ENCODE measurements around the gene CTNNA3.

Gene CTNNA3

DNA sequence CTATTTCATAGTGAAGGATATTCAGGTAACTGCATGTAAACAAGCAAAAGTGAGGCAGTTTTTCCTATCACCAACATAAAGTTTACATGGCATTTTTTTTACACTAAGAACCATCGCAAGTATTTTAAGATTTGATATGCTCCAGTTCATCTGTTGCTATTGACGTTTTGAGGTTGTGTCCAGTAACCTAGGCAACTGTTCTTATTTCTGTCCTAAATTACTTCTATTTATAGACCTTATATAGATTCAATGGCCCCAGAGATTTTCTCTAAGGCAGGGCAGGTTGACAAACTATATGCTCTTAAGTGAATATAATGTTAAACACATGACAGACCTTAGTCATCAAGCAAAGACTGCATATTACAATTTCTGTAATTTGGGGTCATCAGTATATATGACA, 1600.4 kb downstream of the CTNNA3 start:
- no peak for DNase-seq (ENCODE audit: low spot score)

DNA sequence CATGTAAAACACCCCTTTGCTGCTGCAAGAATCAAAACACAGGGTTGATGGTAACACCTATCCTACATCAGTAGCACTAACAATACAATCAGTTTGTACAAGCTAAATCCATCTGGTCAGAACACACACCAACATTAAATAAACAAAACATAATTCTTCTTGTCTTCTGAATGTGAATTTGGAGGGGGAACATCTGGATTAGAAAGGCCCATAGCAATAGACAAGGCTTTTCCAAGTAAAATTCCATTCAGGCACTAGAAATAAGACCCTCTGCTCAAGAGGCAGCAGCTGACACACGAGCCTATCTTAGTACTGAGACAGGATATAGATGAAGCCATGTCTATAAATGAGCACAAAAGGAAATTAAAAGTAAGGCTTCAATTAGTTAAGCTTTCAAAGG, 1610.1 kb downstream of the CTNNA3 start:
- no peak for DNase-seq (ENCODE audit: low spot score)

DNA sequence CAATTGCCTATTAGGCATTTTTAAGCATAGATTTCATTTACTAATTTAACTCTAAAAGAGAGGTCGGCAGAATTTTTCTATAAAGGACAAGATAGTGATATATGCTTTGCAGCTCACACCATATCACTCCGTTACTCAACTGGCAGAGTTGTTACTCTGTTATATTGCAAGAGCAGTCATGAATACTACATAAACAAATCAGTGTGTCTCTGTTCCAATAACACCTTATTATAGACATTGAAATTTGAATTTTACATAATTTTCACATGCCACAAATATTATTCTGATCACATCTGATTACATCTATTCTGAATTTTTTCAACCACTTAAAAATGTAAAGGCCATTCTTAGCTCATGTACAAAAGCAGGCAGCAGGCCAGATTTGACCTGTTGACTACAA, 1624.1 kb downstream of the CTNNA3 start:
- no peak for DNase-seq (ENCODE audit: low spot score)

DNA sequence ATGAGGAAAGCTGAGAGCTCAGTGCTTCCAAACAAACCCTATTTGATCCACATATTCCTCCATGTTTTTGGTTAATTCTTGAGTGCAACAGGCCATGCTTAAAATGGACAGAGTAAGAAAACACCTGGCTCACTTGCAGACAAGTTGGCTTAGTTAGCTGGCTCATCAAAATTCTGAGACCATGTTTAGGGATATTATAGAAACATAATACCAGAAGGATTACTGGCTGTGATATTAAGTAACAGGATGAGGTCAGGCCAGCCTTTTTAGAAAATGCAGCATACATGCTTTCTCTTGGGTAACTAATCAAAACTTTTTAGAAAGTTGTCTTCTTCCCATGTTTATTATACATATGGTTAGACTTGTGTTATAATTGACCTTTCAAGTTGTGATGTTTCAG, 1637.4 kb downstream of the CTNNA3 start:
- no peak for DNase-seq (ENCODE audit: low spot score)

DNA sequence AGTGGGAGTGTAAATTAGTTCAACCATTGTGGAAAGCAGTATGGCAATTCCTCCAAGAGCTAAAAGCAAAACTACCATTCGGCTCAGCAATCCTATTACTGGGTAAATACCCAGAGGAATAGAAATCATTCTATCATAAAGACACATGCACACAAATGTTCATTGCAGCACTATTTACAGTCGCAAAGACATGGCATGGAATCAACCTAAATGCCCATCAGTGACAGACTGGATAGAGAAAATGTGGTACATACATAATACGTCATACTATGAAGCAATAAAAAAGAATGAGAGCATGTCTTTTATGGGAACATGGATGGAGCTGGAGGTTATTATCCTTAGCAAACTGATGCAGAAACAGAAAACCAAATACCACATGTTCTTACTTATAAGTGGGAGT, 1646.7 kb downstream of the CTNNA3 start:
- DNase-seq (ENCODE audit: low spot score): no peak

DNA sequence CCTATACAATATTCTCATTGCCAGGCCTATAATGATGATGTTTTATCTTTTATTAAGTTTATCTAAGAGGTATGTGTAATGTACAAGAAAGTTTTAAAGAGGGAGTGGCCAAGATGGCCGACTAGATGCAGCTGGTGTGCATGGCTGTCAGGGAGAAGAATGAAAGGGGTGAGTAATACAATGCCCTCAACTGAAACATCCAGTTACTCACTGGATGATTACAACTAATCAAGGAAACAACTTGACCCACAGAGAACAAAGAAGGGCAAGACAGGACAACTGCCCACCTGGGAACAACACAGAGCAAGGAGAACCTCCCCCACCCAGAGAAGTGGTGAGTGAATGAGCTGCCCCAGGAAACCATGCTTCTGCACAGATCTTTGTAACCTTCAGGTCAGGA, 1650.1 kb downstream of the CTNNA3 start:
- no peak for DNase-seq (ENCODE audit: low spot score)

DNA sequence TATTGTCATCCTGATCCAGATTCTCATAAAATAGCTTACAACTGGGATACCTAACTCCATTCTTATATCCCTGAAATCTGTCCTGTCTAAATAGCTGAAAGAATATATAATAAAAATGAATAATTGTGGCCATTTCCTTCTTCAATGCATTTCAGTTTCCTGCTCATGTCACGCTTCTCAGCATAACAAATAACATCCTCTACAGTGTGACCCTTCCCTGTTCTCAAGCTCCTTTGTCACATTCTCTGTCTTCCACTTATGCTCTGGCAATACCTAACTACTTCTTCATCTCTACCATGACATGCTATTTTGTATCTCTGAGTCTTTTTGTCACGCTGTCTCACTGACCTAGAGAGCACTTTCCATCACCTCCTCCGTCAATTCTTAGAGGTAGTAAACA, 1654.2 kb downstream of the CTNNA3 start:
- DNase-seq (ENCODE audit: low spot score): no peak

DNA sequence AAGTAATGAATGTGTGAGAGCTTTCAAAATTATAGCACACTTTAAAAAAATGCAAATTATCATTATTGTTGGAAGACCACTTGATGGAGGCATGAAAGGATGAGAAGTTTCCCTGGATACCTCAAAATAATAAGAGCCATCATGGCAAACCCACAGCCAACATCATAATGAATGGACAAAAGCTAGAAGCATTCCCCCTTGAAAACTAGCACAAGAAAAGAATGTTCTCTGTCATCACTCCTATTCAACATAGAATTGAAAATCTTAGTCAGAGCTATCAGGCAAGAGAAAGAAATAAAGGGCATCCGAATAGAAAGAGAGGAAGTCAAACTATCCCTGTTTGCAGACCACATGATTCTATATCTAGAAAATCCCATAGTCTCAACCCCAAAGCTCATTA, 1657.4 kb downstream of the CTNNA3 start:
- no peak for DNase-seq (ENCODE audit: low spot score)

DNA sequence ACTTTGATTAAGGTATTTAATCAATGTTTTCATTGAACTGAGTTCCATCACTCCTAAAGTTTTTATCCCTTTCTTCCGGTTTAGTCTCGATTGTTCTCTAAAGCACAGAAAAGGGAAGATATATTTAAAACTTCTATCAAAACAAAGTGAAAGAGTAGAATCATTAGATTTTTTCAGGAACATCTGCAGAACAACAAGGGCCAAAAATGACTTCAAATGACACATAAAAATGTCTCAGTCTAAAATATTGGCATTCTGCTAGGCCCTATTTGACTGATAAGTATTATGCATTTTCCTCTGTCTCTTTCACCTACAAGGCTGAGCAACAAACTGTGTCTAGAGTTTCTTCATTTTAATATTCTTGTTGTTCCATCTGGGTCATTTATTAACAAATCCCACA, 1669.7 kb downstream of the CTNNA3 start:
- no peak for DNase-seq (ENCODE audit: low spot score)

DNA sequence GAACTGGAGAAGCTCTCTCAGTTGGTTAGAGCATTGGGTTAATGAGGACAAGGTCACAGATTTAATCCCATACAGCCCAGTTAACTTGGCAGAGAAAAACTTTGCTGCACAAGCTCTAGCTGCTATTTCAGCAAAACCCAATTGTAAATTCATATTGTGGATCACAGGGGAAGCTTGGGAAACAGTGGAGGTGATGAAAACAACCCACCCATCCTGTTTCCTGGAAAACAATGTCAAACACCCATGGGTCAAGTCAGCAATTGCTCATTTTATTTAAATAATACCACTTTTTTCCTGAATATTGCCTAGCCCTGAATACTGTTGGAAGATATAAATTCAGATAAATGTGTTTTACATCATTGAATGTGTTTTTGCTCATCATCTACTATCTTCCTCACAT, 1670.8 kb downstream of the CTNNA3 start:
- DNase-seq (ENCODE audit: low spot score): no peak

DNA sequence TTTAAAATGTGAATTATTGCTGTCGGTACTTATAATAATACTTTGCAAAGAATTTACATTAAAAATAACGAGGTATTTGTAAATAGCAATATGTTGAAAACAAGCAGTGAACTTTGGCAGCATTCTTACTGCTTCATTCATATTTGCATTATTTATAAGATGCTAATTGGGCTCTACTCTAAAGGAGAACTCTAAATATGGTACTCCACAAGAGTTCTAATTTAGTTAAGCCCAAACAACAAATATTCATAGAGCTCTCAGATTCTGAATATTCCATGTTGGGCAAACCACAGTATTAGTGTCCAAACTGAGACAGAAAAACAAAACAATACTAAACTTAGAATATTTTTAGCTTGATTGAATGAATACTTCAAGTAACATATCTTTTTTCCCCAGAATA, 1674.6 kb downstream of the CTNNA3 start:
- DNase-seq (ENCODE audit: low spot score): no peak

DNA sequence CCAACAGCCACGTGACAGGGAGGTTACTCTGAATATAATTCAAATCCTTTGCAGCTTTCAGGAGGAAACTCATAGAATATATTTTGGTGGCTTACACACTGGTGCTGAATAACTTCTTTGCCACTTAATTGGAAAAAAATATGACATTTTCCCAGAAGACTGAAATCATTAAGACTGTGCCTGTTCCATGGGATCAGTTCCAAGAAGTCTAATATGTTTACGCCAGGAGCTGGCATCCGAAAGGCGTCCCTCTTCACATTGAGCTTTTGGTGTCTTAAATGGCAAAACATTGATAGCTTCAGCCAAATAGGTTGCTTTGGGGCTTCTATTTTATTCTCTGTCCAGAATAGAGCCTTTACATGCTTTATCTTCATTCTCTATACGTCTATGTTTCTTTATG, 1687.8 kb downstream of the CTNNA3 start:
- no peak for DNase-seq (ENCODE audit: low spot score)

DNA sequence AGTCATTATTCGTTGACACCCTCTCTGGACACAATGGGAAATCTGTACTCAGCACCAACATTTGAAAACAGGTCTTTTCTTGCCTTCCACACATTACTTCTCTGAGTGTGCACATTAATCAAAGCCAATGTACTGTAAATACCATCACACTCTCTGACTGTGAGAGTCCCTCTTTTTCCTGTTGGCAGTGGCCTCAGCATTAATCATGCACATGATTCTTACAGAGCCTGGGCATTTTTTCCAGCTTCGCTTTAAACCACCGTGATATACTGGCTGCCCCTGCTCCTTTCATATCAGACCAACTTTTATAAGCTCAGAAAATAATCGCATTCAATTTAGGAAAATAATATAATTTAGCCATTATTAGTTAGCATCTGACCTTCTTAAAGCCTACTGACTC, 1689.6 kb downstream of the CTNNA3 start:
- no peak for DNase-seq (ENCODE audit: low spot score)

DNA sequence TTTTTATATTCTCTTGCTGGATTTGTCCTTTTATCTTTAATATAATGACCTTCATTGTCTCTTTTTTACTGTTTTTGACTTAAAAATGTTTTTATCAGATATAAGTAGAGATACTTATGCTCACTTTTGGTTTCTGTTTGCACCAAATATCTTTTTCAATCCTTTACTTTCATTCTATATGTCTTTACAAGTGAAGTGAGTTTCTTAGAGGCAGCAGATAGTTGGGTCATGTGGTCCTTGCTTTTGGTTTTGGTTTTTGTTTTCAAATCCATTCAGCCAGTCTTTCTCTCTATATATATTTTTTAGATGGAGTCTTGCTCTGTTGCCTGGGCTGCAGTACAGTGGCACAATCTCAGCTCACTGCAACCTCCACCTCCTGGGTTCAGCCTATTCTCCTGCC, 1702.5 kb downstream of the CTNNA3 start:
- DNase-seq (ENCODE audit: low spot score): no peak

DNA sequence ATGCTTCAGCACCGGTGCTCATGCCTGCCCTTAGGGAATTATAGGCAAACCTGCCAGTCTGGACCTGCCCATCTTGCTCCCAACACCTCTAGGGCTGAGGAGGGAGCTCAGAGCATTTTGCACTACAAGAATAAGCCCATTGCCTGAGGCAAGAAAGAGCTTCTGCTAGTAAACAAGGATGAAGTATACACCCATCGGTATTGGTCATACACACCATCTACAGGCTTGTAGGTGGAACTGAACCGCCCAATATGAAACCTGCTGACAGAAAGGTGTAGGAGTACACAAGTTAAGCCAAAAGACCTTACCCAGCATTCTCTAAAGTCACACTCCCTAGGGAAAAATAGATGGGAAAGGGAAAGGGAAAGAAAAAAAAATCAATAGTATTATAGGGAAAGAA, 1727.1 kb downstream of the CTNNA3 start:
- no peak for DNase-seq (ENCODE audit: low spot score)

DNA sequence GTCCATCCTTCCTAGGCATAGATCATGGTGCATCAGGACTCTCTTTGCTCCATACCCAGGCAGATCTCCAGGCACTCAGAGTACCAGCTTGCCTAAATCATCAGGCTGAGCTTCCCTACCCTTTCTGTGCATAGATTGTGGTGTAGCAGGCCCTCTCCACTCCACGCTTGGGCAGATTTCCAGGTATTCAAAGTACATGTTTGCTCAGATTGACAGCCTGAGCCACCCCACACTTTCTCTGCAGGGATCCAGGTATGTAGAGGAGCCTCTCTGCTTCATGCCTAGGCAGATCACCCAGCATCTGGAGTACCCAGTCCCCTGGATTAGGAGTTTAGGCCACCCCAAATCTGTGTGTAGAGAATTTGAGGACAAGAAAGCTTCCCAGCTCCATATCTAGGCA, 1727.6 kb downstream of the CTNNA3 start:
- DNase-seq (ENCODE audit: low spot score): no peak

DNA sequence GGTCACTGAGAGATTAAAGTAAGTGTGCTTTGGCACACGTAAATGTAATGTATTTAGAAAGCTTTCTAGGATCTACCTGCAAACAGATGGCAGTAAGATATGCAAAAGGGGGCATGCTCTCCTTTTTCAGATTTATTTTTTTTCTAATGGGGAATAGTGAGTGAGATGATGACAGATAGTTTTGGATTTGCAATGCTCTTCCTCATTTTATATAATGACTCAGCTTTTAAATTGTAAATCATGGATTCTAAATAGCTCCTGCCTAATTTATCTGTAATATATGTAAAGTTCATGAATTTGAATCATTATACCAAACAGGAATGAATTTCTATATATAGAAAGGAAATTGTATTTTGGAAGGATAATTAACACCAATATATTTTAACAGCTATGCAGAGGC, 1731.8 kb downstream of the CTNNA3 start:
- no peak for DNase-seq (ENCODE audit: low spot score)

DNA sequence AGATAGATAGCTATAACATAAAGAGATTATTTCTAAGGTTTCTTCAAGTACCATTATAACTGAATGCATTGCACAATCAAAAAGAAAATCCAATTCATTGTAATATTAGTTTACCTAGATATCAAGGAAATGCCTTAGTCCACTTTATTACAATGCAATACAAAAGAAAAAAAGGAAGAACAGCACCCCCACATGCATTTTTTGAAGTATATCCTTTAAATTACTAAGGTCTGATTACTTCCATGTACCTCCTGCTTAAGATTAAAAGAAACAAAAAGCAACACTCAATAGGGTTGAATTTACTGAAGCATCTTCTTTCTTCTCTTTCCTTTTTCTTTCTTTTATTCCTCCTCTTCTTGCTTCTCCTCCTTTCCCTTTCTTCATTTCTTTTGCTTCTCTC, 1743.9 kb downstream of the CTNNA3 start:
- no peak for DNase-seq (ENCODE audit: low spot score)

DNA sequence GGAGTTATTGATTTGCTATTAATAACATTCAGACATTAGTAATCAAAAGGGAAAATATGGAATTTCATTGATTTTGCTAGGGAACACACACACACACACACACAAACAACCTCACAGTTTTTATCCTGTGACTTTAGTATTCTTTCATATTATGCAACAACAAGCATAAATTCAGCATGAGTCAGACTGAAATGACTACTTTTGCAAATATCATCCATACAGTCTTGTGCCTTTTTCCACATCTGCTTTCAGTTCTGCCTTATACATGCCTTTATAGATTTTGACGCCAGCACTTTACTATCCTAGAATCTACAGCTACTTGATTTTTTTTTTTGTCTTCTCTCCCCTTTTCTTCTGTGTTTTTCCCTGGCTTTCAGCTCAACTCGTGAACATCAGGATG, 1745.9 kb downstream of the CTNNA3 start:
- no peak for DNase-seq (ENCODE audit: low spot score)

DNA sequence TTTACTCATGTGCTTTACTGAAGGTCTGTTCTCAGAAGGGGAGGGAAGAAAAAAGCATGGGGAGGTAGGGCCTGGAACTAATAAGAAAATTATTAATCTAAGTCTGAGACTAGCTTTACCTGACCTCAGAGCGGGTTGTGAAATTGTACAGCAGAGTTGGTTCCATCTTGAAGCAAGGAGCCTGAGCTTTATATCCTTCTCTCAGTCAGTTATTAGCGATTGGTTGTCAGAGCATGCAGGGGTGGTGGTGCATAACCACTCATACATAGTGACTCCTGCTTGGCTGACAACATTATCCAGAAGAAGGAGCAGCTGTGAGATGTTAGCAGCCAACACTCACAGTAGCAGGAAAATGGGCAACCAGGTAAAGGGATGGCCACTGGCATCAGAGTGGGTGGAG, 1746.5 kb downstream of the CTNNA3 start:
- no peak for DNase-seq (ENCODE audit: low spot score)

DNA sequence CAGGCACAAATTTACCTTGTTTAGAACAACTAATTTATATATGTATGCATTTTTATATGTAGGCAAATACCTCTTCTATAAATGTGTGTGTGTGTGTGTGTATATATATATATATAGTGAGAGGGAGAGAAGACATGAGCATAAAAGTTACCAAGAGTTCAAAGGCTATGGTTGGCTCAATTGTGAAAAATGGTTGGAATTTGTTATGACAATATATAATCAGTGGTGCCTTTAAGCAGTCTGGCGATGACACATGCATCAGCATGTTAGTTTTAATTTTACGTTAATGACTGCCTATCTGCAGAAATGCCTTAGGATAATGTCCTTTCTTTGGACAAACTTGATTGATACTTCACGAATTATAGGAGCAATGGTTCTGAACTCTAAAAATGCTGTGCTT, 1750.9 kb downstream of the CTNNA3 start:
- DNase-seq (ENCODE audit: low spot score): no peak

DNA sequence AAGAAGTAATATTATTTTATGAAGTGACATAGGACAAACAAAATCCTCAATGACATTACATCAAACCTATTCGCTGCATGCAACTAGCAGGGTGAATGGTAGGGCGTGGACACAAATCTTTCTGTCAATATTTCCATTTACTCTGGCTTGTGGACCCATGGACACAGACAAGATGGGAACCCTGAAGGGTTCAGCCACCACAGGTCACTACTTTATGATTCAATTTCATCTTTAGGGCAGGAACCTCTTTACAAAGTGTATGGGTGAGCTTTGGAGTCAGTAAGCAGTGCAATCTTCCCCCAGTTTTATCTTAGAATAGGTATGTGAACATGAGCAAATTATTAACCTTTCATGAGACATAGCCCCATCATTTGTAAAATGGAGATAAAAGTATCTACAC, 1752.5 kb downstream of the CTNNA3 start:
- no peak for DNase-seq (ENCODE audit: low spot score)

DNA sequence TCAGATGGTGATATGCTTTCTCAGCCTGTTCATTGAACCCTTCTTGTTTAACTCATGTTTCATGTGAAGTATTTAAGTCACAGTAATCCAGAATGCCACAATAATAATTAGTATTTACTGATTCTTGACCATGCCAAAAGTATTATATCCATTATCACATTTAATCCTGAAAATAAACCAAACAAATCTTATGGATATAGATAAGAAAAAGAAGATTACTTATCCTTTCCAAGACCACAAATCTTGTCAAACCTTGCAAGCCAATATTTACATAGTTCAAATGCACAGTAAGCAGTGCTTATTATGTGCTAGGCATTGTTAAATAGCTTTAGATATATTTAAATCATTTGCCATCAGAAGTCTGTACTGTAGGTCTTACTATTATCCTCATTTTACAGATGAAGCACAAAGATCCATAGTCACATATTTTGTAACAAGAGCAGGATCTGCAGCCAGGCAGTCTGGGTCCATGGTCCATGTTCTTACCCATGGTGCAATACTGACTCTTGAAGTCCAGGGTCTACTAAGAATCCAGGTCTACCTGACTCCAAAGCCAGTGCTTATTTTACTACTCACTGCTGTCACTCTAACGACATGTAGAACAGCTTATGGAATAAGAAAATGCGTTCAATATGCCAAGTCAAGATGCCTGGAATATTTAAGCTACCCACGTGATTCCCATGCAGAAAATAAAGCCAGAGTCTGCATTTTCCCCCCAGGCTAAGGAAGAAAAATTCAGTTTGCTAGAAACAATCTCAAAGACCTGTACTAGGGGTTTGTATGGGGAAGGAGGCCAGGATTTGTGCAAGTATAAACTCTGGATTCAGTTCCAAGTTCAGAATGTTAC, 1755.0 kb downstream of the CTNNA3 start:
- no peak for DNase-seq (ENCODE audit: low spot score)

DNA sequence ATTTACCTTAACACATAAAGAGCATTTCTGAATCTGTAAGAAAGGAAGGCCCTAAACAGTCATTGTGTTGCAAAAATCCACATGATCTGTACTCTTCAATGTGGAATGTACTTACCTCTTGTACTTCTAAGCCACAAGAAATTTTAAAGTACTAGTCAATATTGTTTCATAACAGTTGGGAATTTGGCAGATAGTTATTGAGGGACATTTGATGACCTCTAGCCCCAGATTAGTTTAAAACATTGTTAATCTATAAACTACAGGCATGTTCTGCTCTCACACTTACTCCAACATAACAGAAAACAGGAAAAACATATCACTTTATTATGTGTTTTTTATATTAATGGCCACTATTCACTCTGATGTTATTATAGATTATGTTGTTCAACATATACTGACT, 1755.9 kb downstream of the CTNNA3 start:
- DNase-seq (ENCODE audit: low spot score): no peak

Data from ecto neural progenitor cell (in vitro differentiated cells).